WTC11 (cell line): Measurements from ENCODE around the gene PGBD1.

ENCODE experiments used
- CREB1 ChIP-seq: sonication (generic); formaldehyde crosslinking; IDR thresholded peaks from 2 replicates; pipeline ENCODE4 v1.8.0; 2023; ENCODE audit warnings: mild to moderate bottlenecking, missing genetic modification reagents
- GTF2I ChIP-seq: fragments of 250-450 bp; sonication (Bioruptor Pico); conservative IDR thresholded peaks from 2 replicates; pipeline ENCODE4 v1.4.0; 2021; ENCODE audit warnings: mild to moderate bottlenecking
- NFYB ChIP-seq: sonication (generic); formaldehyde crosslinking; conservative IDR thresholded peaks from 2 replicates; pipeline ENCODE4 v1.8.0; 2022; ENCODE audit warnings: low read depth, missing genetic modification reagents
- SMAD3 ChIP-seq: sonication (generic); formaldehyde crosslinking; IDR thresholded peaks from 2 replicates; pipeline ENCODE4 v1.8.0; 2022; ENCODE audit warnings: missing genetic modification reagents, mild to moderate bottlenecking, borderline replicate concordance
- SP1 ChIP-seq: sonication (generic); formaldehyde crosslinking; conservative IDR thresholded peaks from 2 replicates; pipeline ENCODE4 v1.8.1; 2022; ENCODE audit warnings: missing genetic modification reagents
- TEAD1 ChIP-seq: sonication (generic); formaldehyde crosslinking; IDR thresholded peaks from 2 replicates; pipeline ENCODE4 v1.8.0; 2022; ENCODE audit warnings: mild to moderate bottlenecking, missing genetic modification reagents
- ZNF121 ChIP-seq: sonication (generic); formaldehyde crosslinking; IDR thresholded peaks from 2 replicates; pipeline ENCODE4 v1.8.0; 2023; ENCODE audit warnings: missing genetic modification reagents
- TF ChIP-seq, protein P1 (sequence below): fragments of 200-600 bp; IDR thresholded peaks from 2 replicates; pipeline ENCODE4 v1.8.0; 2022; ENCODE audit warnings: antibody characterized with exemption
- TF ChIP-seq, protein P2 (sequence below): sonication (generic); formaldehyde crosslinking; IDR thresholded peaks from 2 replicates; pipeline ENCODE4 v1.8.1; 2022; ENCODE audit warnings: mild to moderate bottlenecking, moderate library complexity, missing genetic modification reagents
- TF ChIP-seq, protein P3 (sequence below): sonication (generic); formaldehyde crosslinking; IDR thresholded peaks from 2 replicates; pipeline ENCODE4 v1.8.1; 2022; ENCODE audit warnings: mild to moderate bottlenecking, missing genetic modification reagents, moderate library complexity, borderline replicate concordance
- TF ChIP-seq, protein P4 (sequence below): sonication (generic); formaldehyde crosslinking; IDR thresholded peaks from 2 replicates; pipeline ENCODE4 v1.8.0; 2022; ENCODE audit warnings: mild to moderate bottlenecking, missing genetic modification reagents
- TF ChIP-seq, protein P5 (sequence below): sonication (generic); formaldehyde crosslinking; IDR thresholded peaks from 2 replicates; pipeline ENCODE4 v1.8.0; 2022; ENCODE audit warnings: mild to moderate bottlenecking, missing genetic modification reagents
- TF ChIP-seq, protein P6 (sequence below): sonication (generic); formaldehyde crosslinking; IDR thresholded peaks from 2 replicates; pipeline ENCODE4 v1.8.1; 2023; ENCODE audit warnings: mild to moderate bottlenecking, missing genetic modification reagents

DNA sequence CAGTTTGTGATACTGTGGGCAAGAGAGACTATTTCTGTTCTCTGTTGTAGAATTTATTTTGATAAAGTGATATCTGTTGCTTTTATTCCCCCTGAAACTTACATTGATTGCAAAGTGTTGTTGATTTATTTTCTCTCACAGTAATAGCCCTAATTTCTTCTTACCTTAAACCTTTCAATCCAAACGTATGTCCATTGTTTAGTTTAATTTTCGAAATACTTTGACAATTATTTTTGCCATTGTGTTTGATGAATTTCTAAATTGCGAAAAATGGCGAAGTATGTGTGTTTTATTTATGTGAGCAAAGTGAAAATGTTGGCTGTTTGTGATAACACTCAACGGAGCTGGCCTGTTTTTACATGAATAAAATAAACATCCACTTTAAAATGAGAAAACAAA, 14.8 kb upstream of the PGBD1 start:
- TF ChIP-seq, protein P1, sequence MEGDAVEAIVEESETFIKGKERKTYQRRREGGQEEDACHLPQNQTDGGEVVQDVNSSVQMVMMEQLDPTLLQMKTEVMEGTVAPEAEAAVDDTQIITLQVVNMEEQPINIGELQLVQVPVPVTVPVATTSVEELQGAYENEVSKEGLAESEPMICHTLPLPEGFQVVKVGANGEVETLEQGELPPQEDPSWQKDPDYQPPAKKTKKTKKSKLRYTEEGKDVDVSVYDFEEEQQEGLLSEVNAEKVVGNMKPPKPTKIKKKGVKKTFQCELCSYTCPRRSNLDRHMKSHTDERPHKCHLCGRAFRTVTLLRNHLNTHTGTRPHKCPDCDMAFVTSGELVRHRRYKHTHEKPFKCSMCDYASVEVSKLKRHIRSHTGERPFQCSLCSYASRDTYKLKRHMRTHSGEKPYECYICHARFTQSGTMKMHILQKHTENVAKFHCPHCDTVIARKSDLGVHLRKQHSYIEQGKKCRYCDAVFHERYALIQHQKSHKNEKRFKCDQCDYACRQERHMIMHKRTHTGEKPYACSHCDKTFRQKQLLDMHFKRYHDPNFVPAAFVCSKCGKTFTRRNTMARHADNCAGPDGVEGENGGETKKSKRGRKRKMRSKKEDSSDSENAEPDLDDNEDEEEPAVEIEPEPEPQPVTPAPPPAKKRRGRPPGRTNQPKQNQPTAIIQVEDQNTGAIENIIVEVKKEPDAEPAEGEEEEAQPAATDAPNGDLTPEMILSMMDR = no peak
- TF ChIP-seq, protein P2, sequence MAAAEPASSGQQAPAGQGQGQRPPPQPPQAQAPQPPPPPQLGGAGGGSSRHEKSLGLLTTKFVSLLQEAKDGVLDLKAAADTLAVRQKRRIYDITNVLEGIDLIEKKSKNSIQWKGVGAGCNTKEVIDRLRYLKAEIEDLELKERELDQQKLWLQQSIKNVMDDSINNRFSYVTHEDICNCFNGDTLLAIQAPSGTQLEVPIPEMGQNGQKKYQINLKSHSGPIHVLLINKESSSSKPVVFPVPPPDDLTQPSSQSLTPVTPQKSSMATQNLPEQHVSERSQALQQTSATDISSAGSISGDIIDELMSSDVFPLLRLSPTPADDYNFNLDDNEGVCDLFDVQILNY (CRISPR knock-in tag) = no peak
- TF ChIP-seq NFYB (CRISPR knock-in tag) (no peak), SP1 (CRISPR knock-in tag) (no peak), ZNF121 (CRISPR knock-in tag) (no peak), GTF2I (CRISPR knock-in tag) (no peak), TEAD1 (no peak), CREB1 (CRISPR knock-in tag) (no peak), SMAD3 (CRISPR knock-in tag) (no peak)
- TF ChIP-seq, protein P3, sequence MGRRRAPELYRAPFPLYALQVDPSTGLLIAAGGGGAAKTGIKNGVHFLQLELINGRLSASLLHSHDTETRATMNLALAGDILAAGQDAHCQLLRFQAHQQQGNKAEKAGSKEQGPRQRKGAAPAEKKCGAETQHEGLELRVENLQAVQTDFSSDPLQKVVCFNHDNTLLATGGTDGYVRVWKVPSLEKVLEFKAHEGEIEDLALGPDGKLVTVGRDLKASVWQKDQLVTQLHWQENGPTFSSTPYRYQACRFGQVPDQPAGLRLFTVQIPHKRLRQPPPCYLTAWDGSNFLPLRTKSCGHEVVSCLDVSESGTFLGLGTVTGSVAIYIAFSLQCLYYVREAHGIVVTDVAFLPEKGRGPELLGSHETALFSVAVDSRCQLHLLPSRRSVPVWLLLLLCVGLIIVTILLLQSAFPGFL (CRISPR knock-in tag) = no peak
- TF ChIP-seq, protein P4, sequence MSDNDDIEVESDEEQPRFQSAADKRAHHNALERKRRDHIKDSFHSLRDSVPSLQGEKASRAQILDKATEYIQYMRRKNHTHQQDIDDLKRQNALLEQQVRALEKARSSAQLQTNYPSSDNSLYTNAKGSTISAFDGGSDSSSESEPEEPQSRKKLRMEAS (CRISPR knock-in tag) = no peak
- TF ChIP-seq, protein P5, sequence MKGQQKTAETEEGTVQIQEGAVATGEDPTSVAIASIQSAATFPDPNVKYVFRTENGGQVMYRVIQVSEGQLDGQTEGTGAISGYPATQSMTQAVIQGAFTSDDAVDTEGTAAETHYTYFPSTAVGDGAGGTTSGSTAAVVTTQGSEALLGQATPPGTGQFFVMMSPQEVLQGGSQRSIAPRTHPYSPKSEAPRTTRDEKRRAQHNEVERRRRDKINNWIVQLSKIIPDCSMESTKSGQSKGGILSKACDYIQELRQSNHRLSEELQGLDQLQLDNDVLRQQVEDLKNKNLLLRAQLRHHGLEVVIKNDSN (CRISPR knock-in tag) = no peak
- TF ChIP-seq, protein P6, sequence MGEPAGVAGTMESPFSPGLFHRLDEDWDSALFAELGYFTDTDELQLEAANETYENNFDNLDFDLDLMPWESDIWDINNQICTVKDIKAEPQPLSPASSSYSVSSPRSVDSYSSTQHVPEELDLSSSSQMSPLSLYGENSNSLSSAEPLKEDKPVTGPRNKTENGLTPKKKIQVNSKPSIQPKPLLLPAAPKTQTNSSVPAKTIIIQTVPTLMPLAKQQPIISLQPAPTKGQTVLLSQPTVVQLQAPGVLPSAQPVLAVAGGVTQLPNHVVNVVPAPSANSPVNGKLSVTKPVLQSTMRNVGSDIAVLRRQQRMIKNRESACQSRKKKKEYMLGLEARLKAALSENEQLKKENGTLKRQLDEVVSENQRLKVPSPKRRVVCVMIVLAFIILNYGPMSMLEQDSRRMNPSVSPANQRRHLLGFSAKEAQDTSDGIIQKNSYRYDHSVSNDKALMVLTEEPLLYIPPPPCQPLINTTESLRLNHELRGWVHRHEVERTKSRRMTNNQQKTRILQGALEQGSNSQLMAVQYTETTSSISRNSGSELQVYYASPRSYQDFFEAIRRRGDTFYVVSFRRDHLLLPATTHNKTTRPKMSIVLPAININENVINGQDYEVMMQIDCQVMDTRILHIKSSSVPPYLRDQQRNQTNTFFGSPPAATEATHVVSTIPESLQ = no peak
